ENCODE measurements around the gene RAPGEF3.

RAPGEF3 gene

GRCh38 chr12:47785036-47785886, 26.6 kb upstream of the RAPGEF3 start:
- DNase-seq, result no peak
- TF ChIP-seq GATA1 (IDR thresholded peaks at IDR 0.05; ENCODE audit: low read depth, low read length) (no peak), POLR2A (IDR thresholded peaks at IDR 0.05; ENCODE audit: low read length) (no peak)

- TF ChIP-seq GATA1 (IDR thresholded peaks at IDR 0.05; ENCODE audit: low read depth, low read length), result no peak
- no peak for TF ChIP-seq POLR2A (IDR thresholded peaks at IDR 0.05; ENCODE audit: low read length)
- DNase-seq, result no peak
Measured at GRCh38 chr12:47783821-47784819, 25.4 kb upstream of the RAPGEF3 start.

GRCh38 chr12:47783024-47783755, 24.5 kb upstream of the RAPGEF3 start:
- no peak for TF ChIP-seq GATA1 (IDR thresholded peaks at IDR 0.05; ENCODE audit: low read depth, low read length)
- TF ChIP-seq POLR2A (IDR thresholded peaks at IDR 0.05; ENCODE audit: low read length), result no peak
- DNase-seq, result no peak

- DNase-seq, result no peak
- no peak for TF ChIP-seq GATA1 (IDR thresholded peaks at IDR 0.05; ENCODE audit: low read depth, low read length)
- TF ChIP-seq POLR2A (IDR thresholded peaks at IDR 0.05; ENCODE audit: low read length), result no peak
Measured at GRCh38 chr12:47782372-47782770, 23.7 kb upstream of the RAPGEF3 start.

- TF ChIP-seq POLR2A (IDR thresholded peaks at IDR 0.05; ENCODE audit: low read length), result no peak
- TF ChIP-seq GATA1 (IDR thresholded peaks at IDR 0.05; ENCODE audit: low read depth, low read length), result no peak
- peak in 1 of 2 experiments; percentile 24 for DNase-seq
Measured at GRCh38 chr12:47781479-47782371, 23.0 kb upstream of the RAPGEF3 start.

GRCh38 chr12:47779943-47780504, 21.3 kb upstream of the RAPGEF3 start:
- DNase-seq, result no peak
- TF ChIP-seq GATA1 (IDR thresholded peaks at IDR 0.05; ENCODE audit: low read depth, low read length) (no peak), POLR2A (IDR thresholded peaks at IDR 0.05; ENCODE audit: low read length) (no peak)

- DNase-seq, result peak; percentile 88 to 94
- no peak for TF ChIP-seq POLR2A (IDR thresholded peaks at IDR 0.05; ENCODE audit: low read length)
- TF ChIP-seq GATA1 (IDR thresholded peaks at IDR 0.05; ENCODE audit: low read depth, low read length), result no peak
Measured at GRCh38 chr12:47779301-47779942, 20.7 kb upstream of the RAPGEF3 start.

GRCh38 chr12:47778881-47779280, 20.2 kb upstream of the RAPGEF3 start:
- DNase-seq, result peak; percentile 36 to 49
- TF ChIP-seq GATA1 (IDR thresholded peaks at IDR 0.05; ENCODE audit: low read depth, low read length) (no peak), POLR2A (IDR thresholded peaks at IDR 0.05; ENCODE audit: low read length) (no peak)

- TF ChIP-seq GATA1 (IDR thresholded peaks at IDR 0.05; ENCODE audit: low read depth, low read length), result no peak
- TF ChIP-seq POLR2A (IDR thresholded peaks at IDR 0.05; ENCODE audit: low read length), result no peak
Measured at GRCh38 chr12:47777741-47778558, 19.3 kb upstream of the RAPGEF3 start.

GRCh38 chr12:47777151-47777550, 18.5 kb upstream of the RAPGEF3 start:
- TF ChIP-seq GATA1 (IDR thresholded peaks at IDR 0.05; ENCODE audit: low read depth, low read length) (no peak), POLR2A (IDR thresholded peaks at IDR 0.05; ENCODE audit: low read length) (no peak)
- DNase-seq, result no peak

More at GRCh38 chr12:47777741-47778558, 19.3 kb upstream of the RAPGEF3 start:
- peak; percentile 70 to 91 for DNase-seq

Data from erythroblast (primary cell).